Activated effector memory CD4-positive, alpha-beta T cell treated with Interleukin-2 at 50 U/mL for 16 hours (primary cell): Measurements from ENCODE around the gene DLGAP4.

Experiments used
- DNase-seq: peaks from one replicate; pipeline ENCODE4 v3.0.0-alpha.2; 2020

DLGAP4 gene

DNA sequence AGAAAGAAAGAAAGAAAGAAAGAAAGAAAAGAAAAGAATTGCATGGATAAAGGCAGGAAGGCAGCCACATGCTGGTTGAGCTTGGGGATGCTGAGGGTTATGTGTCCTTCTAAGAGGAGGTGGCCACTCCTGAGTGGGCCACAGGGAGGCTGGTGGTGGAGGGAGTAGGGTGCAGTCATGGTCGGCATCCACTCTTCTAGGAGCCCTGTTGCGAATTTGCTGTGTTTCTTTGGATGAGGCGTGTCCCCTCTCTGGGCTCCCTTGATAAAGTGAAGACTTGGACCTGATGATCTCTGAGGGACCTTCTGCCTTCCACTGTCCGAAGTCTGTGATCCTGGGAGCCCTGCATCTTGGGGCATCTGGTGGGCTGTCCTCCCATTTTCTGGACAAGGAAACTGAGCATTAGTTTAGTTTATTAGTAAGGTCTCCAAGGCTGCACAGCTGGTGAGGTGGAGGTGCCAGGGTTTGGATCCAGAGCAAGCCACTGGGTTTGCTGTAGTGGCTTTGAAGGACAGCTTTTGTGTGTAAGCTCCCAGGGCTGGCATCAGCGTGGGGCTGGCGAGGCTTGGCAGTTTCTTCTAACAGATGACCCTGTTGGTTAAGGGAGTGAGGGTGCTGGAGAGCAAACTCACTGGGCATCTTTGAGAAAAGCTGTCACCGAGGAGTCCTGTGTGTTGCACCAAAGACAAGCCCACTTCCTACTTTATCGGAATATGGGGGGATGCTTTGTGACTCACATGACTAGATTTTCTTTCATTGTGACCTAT lies 4.3 kb downstream of the DLGAP4 start:
- no peak for DNase-seq

DNA sequence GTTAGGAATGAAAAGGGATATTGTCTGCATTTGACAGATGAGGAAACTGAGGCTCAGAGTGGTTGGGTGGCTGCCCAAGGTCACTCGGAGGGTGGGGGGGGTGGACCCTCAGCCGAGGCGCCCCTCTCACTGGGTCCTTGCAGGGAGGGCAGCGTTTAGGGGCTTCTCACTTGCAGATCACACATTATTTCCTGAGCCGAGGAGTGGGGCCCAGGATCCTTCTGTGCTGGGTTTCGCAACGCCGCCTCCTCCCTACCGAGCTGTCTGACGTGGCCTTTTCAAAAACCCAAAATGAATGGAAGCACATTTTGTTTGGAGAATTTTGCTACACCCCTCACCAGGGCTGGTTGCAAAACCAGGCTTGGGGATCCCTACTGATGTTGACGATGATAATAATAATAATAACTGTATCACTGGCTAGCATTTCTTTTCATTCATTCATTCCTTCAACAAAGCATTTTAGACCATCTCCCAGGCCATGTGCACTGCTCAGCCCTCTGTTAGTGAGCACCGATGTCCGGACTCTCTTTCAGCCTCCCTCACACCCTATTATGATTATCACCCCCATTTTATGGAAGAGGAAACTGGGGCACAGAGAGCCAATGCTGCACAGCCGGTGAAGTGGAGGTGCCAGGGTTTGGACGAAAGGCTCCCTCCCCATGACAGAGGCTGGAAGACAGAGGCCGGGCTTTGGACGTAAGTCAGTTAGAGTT lies 5.2 kb downstream of the DLGAP4 start:
- DNase-seq, result no peak

GRCh38 chr20:36311854-36312723 lies 6.0 kb downstream of the DLGAP4 start:
- DNase-seq, result no peak

DNA sequence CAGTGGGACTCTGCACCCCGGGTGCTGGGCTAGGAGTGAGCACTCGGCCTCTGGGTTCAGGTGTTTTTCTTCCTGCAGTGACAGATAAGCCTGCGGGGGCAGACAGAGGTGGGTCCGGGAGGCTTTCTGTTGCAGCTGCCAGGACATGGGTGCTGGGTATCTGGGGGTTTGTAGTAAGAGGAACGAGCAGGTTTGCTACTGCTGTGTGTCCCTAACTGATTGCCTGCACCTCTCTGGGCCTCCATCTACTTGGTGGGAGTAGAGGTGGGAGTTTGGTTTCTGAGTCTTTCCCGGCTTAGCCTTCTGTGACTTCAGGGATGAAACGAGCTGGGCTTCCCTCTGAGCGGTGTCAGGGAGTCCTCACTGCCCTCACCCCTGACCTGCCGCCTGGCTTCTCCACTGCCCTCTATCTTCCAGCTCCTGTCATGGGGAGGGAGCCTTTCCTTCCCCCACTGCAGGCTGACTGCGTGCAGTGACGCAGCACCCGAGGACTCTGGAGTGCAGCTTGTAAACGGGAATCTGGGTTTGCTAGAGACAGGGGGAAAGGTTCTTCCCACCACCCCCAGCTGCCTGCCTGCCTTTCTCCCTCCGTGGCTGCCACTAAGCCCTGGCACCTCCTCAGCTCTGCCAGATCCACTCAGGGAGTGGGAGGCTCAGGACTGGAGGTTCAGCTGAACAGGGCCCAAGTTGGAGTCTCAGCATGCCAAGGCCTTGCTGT lies 6.7 kb downstream of the DLGAP4 start:
- no peak for DNase-seq

DNA sequence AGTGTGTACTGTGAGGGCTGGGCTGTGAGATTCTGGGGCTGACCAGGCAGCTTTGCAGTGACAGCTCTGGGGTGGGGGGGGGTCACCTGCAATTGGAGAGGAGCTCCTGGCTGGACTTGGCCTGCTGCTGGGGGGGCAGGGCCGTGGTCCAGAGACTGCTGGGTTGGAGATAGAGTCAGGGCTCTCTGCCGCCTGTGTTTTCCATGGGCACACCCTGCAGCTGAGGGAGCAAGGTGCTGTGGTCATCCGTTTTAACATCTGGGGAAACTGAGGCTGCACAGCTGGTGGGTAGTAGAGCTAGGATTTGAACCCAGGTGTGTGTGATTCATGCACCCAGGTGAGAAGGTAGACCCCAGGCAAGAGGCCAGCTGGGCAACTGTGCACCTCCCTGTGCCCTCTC lies 7.3 kb downstream of the DLGAP4 start:
- no peak for DNase-seq

DNA sequence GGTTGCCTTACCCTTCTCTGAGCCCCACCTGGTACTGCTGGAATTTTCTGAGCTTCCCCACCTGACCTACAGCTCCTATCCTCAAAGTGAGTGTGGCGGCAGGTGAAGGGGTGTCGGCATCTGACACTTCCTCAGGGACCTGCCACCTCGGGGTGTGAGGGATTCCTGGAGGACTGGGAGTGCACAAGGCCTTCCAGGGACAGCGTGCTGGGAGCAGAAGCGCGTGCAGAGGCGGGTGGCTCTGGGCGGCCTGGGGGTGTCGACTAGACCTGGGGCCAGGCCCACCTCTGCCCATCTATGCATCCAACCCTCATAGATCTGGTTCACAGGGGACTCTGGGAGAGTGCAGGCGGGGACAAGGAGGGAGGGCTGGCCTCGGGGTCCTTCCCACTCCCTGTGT lies 7.8 kb downstream of the DLGAP4 start:
- DNase-seq, result no peak

- no peak for DNase-seq
Measured at GRCh38 chr20:36314734-36315544, 8.8 kb downstream of the DLGAP4 start.

DNA sequence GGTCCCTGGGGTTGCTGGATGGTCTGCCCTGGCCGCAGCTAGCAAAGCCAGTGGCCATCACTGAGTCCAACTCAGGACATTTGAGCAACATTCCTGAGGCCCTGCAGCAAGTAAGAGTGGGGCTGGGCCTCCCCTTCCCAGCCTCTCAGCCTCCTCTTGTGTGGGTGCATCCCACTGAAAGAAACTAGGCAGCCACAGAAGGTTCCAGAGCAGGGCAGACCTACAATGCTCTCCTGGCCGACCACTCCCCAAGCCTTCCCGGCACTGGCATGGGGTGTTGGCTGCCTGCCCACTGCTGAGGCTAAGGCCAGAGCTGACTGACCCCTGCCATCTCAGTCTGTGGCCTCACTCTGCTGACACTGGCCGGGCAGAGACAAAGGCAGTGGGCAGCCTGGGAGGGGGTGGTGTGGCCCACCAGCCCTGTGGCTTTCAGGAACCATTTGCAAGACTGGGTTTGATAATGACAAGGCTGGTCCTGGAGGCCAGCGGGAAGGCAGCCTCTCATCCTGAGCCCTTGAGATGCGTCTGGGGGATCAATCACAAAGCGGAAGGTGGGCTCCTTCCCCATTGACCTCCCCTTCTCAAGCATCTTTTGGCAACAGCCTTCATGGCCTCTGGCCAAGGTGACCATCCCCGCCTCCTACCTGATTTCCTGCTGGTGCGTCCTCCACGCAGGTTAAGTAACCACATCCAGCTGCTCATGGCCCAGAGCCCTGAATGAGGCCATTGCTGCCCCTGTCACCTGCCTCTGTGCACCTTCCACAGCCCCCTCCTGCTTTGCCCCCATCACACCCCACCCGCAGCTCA lies 9.6 kb downstream of the DLGAP4 start:
- DNase-seq, result no peak

DNA sequence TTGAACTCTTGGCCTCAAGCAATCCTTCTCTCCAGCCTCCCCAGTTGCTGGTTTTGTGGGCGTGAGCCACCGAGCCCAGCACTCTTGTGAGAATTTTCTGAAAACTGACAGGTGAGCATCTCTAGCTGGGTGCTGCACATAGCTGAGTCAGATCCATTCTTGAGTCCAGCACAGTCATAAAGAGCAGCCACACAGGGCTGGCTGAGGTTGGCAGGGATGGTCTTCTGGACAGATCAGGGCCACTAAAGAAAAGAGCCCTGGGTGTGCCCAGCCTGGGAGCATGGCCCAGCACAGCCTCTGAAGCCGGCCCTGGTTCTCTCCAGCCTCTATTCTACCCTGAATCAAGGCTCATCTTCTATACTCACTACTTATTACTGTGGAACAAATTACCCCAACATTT lies 11.5 kb downstream of the DLGAP4 start:
- no peak for DNase-seq

- no peak for DNase-seq
Measured at GRCh38 chr20:36318166-36318565, 12.0 kb downstream of the DLGAP4 start.

GRCh38 chr20:36319356-36320260 lies 13.5 kb downstream of the DLGAP4 start:
- DNase-seq, result no peak

- no peak for DNase-seq
Measured at GRCh38 chr20:36320261-36320897, 14.2 kb downstream of the DLGAP4 start.

DNA sequence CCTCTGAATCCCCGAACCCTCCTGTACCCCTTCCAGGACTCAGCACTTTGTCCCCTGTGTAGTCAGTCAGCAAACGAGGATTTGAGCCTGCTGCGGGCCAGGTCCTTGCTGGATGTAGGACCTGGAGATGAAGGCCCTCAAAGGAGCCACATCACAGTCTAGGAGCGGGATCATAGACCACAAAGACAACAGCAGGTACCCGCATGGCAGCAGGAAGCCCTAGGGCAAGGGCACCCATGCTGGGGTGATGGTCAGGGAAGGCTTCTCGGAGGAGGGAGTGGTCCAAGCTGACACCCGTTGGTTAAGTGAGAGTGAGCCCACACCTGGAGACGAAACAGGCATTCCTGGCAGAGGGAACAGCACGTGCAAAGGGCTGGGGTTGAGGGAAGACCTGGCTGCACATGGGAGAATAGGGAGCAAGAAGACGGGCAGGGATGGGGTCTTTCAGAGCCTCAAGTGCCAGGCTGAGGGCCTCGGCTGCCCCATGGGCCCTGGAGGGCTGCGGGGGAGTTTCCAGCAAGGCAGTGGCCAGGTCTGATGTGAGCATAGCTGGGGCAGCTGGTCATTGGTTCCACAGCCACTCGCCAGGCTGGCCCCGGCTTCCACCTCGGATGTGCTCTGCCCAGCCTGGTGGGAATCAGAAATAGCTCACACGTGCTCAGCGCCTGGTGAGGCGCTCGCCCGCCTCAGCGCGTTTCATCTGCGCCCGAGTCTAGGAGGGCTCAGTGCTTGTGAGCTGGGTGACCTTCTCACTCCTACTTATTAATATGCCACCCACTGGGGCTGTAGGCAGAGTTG lies 15.0 kb downstream of the DLGAP4 start:
- no peak for DNase-seq

DNA sequence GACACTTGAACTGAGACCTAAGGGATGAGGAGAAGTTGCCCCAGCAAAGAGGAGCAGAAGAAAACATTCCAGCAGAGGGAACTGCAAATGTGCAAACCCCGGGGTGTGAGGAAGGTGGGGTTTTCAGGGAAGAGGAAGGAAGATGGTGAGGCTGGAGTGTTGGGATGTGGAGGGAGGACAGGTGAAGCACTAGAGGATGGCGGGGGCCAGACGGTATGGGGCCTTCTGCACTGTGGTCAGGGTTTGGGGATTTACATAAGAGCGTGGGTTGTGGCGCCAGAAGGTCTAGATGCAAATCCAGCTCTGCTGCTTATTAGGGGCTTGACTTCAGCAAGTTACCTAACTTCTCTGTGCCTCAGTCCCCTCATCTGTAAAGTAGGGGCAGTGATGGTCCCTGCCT lies 16.0 kb downstream of the DLGAP4 start:
- no peak for DNase-seq

DNA sequence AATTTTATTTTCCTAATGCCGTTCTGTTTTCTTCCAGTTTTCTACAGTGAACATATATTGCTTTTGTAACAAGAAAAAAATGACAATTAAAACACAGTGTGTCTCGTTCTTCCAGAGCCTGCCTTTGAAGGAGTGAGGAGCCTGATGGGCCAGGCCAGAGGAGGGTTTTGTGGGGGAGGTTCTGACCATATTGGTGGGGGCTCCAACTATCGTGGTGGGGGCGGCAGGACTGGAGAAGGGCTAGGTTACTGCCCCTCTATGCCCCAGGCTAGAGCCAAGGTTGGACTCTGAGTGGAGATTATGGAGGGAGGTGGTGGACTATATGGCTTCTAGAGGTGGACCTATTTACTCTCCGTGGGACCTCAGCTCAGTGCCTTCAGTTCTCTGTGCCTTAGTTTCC lies 24.0 kb downstream of the DLGAP4 start:
- no peak for DNase-seq

- DNase-seq, result no peak
Measured at GRCh38 chr20:36331209-36331608, 25.1 kb downstream of the DLGAP4 start.

- no peak for DNase-seq
Measured at GRCh38 chr20:36333841-36334240, 27.7 kb downstream of the DLGAP4 start.
